Neural crest cell (in vitro differentiated cells): ENCODE data around the gene AURKAIP1. TPM values are rescaled to one million over a fixed set of nuclear protein-coding genes. Genes with fewer than 3 reads are reported as not detected.
"Not testable (repeated sequence)": the region's sequence is repeated elsewhere in the genome, so short reads cannot be mapped to it uniquely, and the experiment has no call there.

Experiments used
- DNase-seq: peaks from one replicate; pipeline ENCODE4 v3.0.0; 2021; ENCODE audit warnings: low read depth, mixed read lengths, low spot score
- H3K27ac Mint-ChIP-seq: one replicate; pipeline ENCODE4 v1.8.0; 2021; ENCODE audit warnings: mild to moderate bottlenecking, mixed read lengths; ENCODE audit not compliant: unreplicated experiment
- H3K27me3 Mint-ChIP-seq: 2 replicates; pipeline ENCODE4 v1.8.0; 2021; ENCODE audit warnings: low read depth, mild to moderate bottlenecking, mixed read lengths
- H3K36me3 Mint-ChIP-seq: 2 replicates; pipeline ENCODE4 v1.8.0; 2021; ENCODE audit warnings: low read depth, mild to moderate bottlenecking, mixed read lengths
- H3K4me1 Mint-ChIP-seq: 2 replicates; pipeline ENCODE4 v1.8.0; 2021; ENCODE audit warnings: mixed read lengths
- H3K4me3 Mint-ChIP-seq: one replicate; pipeline ENCODE4 v1.8.0; 2021; ENCODE audit warnings: mild to moderate bottlenecking, mixed read lengths
- H3K9me3 Mint-ChIP-seq: 2 replicates; pipeline ENCODE4 v1.8.0; 2021; ENCODE audit warnings: mixed read lengths
- total RNA-seq: library from RNA; stranded (reverse); gene quantifications from 2 replicates; pipeline ENCODE4 v1.2.1, GENCODE V29; 2021
- TF ChIP-seq, protein P1 (sequence below): fragments of 200-600 bp; sonication (generic); conservative IDR thresholded peaks from 2 replicates; pipeline ENCODE4 v1.5.0; 2021; ENCODE audit warnings: antibody characterized with exemption, mild to moderate bottlenecking

Gene AURKAIP1
- total RNA-seq, 1 donor from 2014 or later = 128 TPM

GRCh38 chr1:1418464-1419362, 43.7 kb upstream of the AURKAIP1 start:
- no peak for DNase-seq
- H3K4me3 Mint-ChIP-seq = no peak overlapping the region
- H3K9me3 Mint-ChIP-seq = no peaks in the 10 kb centered on the region
- H3K27me3 Mint-ChIP-seq = peaks cover 5% of the 10 kb centered on the region
- no peaks in the 10 kb centered on the region for H3K36me3 Mint-ChIP-seq
- peak overlapping the region; percentile 8 for H3K27ac Mint-ChIP-seq
- peaks cover 22% of the 10 kb centered on the region for H3K4me1 Mint-ChIP-seq
- TF ChIP-seq, protein P1, sequence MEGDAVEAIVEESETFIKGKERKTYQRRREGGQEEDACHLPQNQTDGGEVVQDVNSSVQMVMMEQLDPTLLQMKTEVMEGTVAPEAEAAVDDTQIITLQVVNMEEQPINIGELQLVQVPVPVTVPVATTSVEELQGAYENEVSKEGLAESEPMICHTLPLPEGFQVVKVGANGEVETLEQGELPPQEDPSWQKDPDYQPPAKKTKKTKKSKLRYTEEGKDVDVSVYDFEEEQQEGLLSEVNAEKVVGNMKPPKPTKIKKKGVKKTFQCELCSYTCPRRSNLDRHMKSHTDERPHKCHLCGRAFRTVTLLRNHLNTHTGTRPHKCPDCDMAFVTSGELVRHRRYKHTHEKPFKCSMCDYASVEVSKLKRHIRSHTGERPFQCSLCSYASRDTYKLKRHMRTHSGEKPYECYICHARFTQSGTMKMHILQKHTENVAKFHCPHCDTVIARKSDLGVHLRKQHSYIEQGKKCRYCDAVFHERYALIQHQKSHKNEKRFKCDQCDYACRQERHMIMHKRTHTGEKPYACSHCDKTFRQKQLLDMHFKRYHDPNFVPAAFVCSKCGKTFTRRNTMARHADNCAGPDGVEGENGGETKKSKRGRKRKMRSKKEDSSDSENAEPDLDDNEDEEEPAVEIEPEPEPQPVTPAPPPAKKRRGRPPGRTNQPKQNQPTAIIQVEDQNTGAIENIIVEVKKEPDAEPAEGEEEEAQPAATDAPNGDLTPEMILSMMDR = no peak

- Mint-ChIP-seq H3K4me1 (peaks cover 20% of the 10 kb centered on the region), H3K27ac (peak overlapping the region; percentile 36)
- H3K9me3 Mint-ChIP-seq, H3K4me3 Mint-ChIP-seq, DNase-seq, H3K27me3 Mint-ChIP-seq, H3K36me3 Mint-ChIP-seq: not testable (repeated sequence)
These were observed 42.9 kb upstream of the AURKAIP1 start for GRCh38 chr1:1417825-1418463.

DNA sequence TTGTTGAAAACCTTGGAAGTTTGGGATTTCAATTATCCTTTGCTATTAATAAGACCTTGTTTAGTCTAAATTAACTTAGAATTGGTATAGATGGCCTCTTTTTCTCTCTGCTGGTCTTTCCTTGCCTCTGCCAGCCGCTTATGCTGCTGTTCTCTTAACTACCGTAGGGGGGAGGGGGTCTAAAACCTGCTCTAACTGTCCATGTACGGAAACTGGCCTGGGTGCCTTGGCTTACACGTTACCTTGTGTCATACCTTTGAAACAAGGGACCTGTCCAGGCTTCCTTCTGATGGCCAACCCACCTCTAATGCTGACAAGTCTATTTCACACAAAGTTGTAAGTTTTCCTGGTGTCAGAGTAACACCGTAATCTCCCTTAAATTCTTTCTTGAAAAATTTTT, 42.4 kb upstream of the AURKAIP1 start:
- not testable (repeated sequence) for H3K4me3 Mint-ChIP-seq, H3K9me3 Mint-ChIP-seq, DNase-seq, H3K27me3 Mint-ChIP-seq, H3K27ac Mint-ChIP-seq, H3K36me3 Mint-ChIP-seq
- peaks cover 15% of the 10 kb centered on the region for H3K4me1 Mint-ChIP-seq

GRCh38 chr1:1415751-1416150, 40.7 kb upstream of the AURKAIP1 start:
- Mint-ChIP-seq H3K27ac (no peak overlapping the region), H3K36me3 (peaks cover 3% of the 10 kb centered on the region), H3K4me1 (peaks cover 11% of the 10 kb centered on the region), H3K4me3 (no peak overlapping the region), H3K9me3 (peaks cover 3% of the 10 kb centered on the region), H3K27me3 (peaks cover 3% of the 10 kb centered on the region)
- DNase-seq = no peak
- TF ChIP-seq, protein P1 = no peak

- not testable (repeated sequence) for H3K36me3 Mint-ChIP-seq
- peaks cover 12% of the 10 kb centered on the region for H3K4me1 Mint-ChIP-seq
These were observed 37.4 kb upstream of the AURKAIP1 start for GRCh38 chr1:1412311-1412902.

GRCh38 chr1:1411626-1412025, 36.6 kb upstream of the AURKAIP1 start:
- DNase-seq = no peak
- H3K27me3 Mint-ChIP-seq = no peaks in the 10 kb centered on the region
- TF ChIP-seq, protein P1 = no peak
- H3K4me3 Mint-ChIP-seq = peak overlapping the region; percentile 60
- peak overlapping the region; percentile 57 for H3K27ac Mint-ChIP-seq
- peaks cover 12% of the 10 kb centered on the region for H3K4me1 Mint-ChIP-seq
- H3K9me3 Mint-ChIP-seq = peaks cover 3% of the 10 kb centered on the region
- peaks cover 3% of the 10 kb centered on the region for H3K36me3 Mint-ChIP-seq

More at GRCh38 chr1:1412311-1412902, 37.4 kb upstream of the AURKAIP1 start:
- peak overlapping the region; percentile 17 for H3K4me3 Mint-ChIP-seq
- H3K27me3 Mint-ChIP-seq, DNase-seq, H3K9me3 Mint-ChIP-seq, H3K27ac Mint-ChIP-seq: not testable (repeated sequence)

DNA sequence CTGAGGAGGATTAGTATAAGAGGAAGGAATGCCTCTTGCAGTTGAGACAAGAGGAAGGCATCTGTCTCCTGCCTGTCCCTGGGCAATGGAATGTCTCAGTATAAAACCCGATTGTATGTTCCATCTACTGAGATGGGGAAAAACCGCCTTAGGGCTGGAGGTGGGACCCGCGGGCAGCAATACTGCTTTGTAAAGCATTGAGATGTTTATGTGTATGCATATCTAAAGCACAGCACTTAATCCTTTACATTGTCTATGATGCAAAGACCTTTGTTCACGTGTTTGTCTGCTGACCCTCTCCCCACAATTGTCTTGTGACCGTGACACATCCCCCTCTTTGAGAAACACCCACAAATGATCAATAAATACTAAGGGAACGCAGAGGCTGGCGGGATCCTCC, 35.2 kb upstream of the AURKAIP1 start:
- not testable (repeated sequence) for H3K27me3 Mint-ChIP-seq, H3K36me3 Mint-ChIP-seq, H3K9me3 Mint-ChIP-seq, DNase-seq, H3K27ac Mint-ChIP-seq
- Mint-ChIP-seq H3K4me1 (peaks cover 21% of the 10 kb centered on the region), H3K4me3 (peak overlapping the region; percentile 86)
